ENCODE data around the gene IGLL5. TPM values are rescaled to one million over a fixed set of nuclear protein-coding genes. Genes with fewer than 3 reads are reported as not detected.

Gene IGLL5
- total and polyA plus RNA-seq, 9 of the 15 experiments (the other 6 are each of a cell fraction or from before 2014, with no cell fraction given): not detected

DNA sequence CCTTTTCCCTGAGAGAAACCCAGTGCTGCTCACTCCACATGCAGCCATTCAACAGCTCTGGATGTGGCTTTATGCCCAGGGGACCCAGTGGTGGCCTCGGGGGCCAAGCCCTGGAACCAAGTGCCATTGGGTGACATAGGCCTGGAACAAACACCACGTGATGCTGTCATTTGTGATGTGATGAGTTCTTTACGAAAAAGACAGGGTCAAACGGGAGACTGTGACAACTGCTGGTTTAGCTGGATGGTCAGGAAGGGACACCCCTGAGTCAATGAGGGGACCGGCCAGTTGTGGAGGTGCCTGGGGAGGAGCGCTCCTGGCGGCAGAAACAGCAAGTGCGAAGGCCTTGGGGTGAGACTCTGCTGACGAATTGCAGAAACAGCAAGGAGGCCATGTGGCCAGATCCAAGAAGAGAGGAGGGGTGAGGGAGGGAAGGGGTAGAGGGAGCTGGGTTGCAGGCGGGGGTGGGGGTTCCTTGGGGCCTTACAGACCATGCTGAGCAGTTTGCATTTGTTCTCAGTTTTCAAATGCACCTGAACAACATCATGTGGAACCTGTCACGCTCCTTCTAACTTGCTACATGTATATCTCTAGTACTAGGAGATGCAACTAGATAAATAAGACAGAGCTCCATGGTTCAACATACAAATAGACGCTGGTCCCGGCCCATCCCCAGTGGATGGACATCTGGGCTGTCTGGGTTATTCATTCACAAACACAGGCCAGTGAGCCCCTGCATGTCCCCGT, 56.1 kb downstream of the IGLL5 start:
- no peak overlapping the region for H3K9ac ChIP-seq (ENCODE audit: insufficient read depth in 1 of 2, low read depth in 2 of 2, low read length in 2 of 2)
- no peak overlapping the region for H3K27ac ChIP-seq (ENCODE audit: extremely low read depth, low read depth, low read length)
- WGBS (ENCODE audit: insufficient coverage, low coverage, missing lambda C conversion rate): 2% methylated on average over 14 of the region's 14 CpGs
- intact Hi-C loops (cut with micrococcal nuclease) (loop anchor here (2.0 to 5.0 kb wide), 2 partner anchors 59 to 481 kb away; no protein-coding TSS in a partner anchor), in situ Hi-C loops (cut with MboI) (loop anchor here (25.0 kb wide), 1 partner anchor 1319 kb away; the partner anchor contains the start of gene SPECC1L)
- DNase-seq (ENCODE audit: extremely low read depth in 1 of 4, low spot score in 3 of 4) (peak; percentile 79 to 84 (median 80)), FAIRE-seq (no peak), ATAC-seq (peak; percentile 72)
- CTCF ChIA-PET (ENCODE audit: low intra/inter-chr PET ratio): interaction anchor here (0.7 to 3.0 kb wide), 16 partner anchors 11 to 241 kb away, joined by 3 to 30 read pairs (median 4); no protein-coding TSS in a partner anchor
- no peak overlapping the region for H2AFZ ChIP-seq (ENCODE audit: low read depth, low read length)
- BruUV-seq (replicated peaks): no TSS peak
- H3K9me3 ChIP-seq (replicated peaks; ENCODE audit: control insufficient read depth, insufficient read depth, low read depth, low read length): no peaks in the 10 kb centered on the region
- H4K20me1 ChIP-seq (replicated peaks; ENCODE audit: control insufficient read depth, insufficient read depth, low read length): peaks cover 36% of the 10 kb centered on the region
- no peaks in the 10 kb centered on the region for H3K36me3 ChIP-seq (ENCODE audit: control insufficient read depth, insufficient read depth, low read length)
- peaks cover 0 to 3% of the 10 kb centered on the region in 2 experiments; a peak in 1 of 5 replicates for H3K4me1 ChIP-seq (replicated peaks in 1 of 2; ENCODE audit: control insufficient read depth in 2 of 2, insufficient read depth in 2 of 2, low read length in 2 of 2)
- H3K27me3 ChIP-seq (ENCODE audit: control insufficient read depth in 2 of 2, insufficient read depth in 2 of 2, low read length in 2 of 2): peaks cover 19 to 30% of the 10 kb centered on the region in 2 experiments; a peak in 4 of 5 replicates
- no peak overlapping the region for H3K4me3 ChIP-seq
- H3K9me1 ChIP-seq (ENCODE audit: control insufficient read depth, insufficient read depth, low read length): peaks cover 13% of the 10 kb centered on the region
- POLR2A ChIA-PET: interaction anchor here (0.6 to 7.7 kb wide), 15 partner anchors 8 to 206 kb away, joined by 3 to 74 read pairs (median 4); no protein-coding TSS in a partner anchor
- no peaks in the 10 kb centered on the region for H3K79me2 ChIP-seq (ENCODE audit: control insufficient read depth, insufficient read depth, low read length)
- H3K4me2 ChIP-seq (ENCODE audit: insufficient read depth, low read length): no peak overlapping the region
- TF ChIP-seq ZNF551 (CRISPR knock-in tag; IDR thresholded peaks at IDR 0.05) (no peak), ZNF174 (CRISPR knock-in tag; IDR thresholded peaks at IDR 0.05) (no peak), ZNF444 (CRISPR knock-in tag; IDR thresholded peaks at IDR 0.05) (no peak), TBP (optimal IDR thresholded peaks at IDR 0.05; ENCODE audit: low read depth, low read length) (peak; percentile 15), TFAP4 (CRISPR knock-in tag; IDR thresholded peaks at IDR 0.05; ENCODE audit: borderline replicate concordance) (no peak)
- TF ChIP-seq, protein P1, sequence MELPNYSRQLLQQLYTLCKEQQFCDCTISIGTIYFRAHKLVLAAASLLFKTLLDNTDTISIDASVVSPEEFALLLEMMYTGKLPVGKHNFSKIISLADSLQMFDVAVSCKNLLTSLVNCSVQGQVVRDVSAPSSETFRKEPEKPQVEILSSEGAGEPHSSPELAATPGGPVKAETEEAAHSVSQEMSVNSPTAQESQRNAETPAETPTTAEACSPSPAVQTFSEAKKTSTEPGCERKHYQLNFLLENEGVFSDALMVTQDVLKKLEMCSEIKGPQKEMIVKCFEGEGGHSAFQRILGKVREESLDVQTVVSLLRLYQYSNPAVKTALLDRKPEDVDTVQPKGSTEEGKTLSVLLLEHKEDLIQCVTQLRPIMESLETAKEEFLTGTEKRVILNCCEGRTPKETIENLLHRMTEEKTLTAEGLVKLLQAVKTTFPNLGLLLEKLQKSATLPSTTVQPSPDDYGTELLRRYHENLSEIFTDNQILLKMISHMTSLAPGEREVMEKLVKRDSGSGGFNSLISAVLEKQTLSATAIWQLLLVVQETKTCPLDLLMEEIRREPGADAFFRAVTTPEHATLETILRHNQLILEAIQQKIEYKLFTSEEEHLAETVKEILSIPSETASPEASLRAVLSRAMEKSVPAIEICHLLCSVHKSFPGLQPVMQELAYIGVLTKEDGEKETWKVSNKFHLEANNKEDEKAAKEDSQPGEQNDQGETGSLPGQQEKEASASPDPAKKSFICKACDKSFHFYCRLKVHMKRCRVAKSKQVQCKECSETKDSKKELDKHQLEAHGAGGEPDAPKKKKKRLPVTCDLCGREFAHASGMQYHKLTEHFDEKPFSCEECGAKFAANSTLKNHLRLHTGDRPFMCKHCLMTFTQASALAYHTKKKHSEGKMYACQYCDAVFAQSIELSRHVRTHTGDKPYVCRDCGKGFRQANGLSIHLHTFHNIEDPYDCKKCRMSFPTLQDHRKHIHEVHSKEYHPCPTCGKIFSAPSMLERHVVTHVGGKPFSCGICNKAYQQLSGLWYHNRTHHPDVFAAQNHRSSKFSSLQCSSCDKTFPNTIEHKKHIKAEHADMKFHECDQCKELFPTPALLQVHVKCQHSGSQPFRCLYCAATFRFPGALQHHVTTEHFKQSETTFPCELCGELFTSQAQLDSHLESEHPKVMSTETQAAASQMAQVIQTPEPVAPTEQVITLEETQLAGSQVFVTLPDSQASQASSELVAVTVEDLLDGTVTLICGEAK (IDR thresholded peaks at IDR 0.05): no peak
- TF ChIP-seq, protein P1 (CRISPR knock-in tag; IDR thresholded peaks at IDR 0.05): 0 out of 2 replicates have a peak, but pooled peaks have one; percentile 30
- TF ChIP-seq, protein P2, sequence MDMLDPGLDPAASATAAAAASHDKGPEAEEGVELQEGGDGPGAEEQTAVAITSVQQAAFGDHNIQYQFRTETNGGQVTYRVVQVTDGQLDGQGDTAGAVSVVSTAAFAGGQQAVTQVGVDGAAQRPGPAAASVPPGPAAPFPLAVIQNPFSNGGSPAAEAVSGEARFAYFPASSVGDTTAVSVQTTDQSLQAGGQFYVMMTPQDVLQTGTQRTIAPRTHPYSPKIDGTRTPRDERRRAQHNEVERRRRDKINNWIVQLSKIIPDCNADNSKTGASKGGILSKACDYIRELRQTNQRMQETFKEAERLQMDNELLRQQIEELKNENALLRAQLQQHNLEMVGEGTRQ (CRISPR knock-in tag; IDR thresholded peaks at IDR 0.05): peak; percentile 77

Data from K562 (cell line).